ENCODE results near the gene MLKL.

GRCh38 chr16:74622005-74622404 lies 78.7 kb downstream of the MLKL start:
- TF ChIP-seq CTCF (IDR thresholded peaks at IDR 0.05) (no peak), EP300 (IDR thresholded peaks at IDR 0.05) (no peak)

All from ovary (tissue), 3 donors.